K562 (cell line): ENCODE results near the gene BCL6B. TPM values are rescaled to one million over a fixed set of nuclear protein-coding genes. Genes with fewer than 3 reads are reported as not detected.

ENCODE experiments used
- NFE2 ChIP-seq: IDR thresholded peaks from 2 replicates; pipeline ENCODE4 v1.6.1; 2014; ENCODE audit warnings: antibody characterized with exemption, low read depth
- POLR2G ChIP-seq: fragments of 200-400 bp; formaldehyde crosslinking; IDR thresholded peaks from 2 replicates; pipeline ENCODE4 v1.6.1; 2017; ENCODE audit warnings: low read depth, mild to moderate bottlenecking, antibody characterized with exemption, low read length, moderate library complexity
- SP2 ChIP-seq: IDR thresholded peaks from 2 replicates; pipeline ENCODE4 v1.6.1; 2011; ENCODE audit warnings: mild to moderate bottlenecking, low read depth, low read length, moderate library complexity; ENCODE audit not compliant: poor library complexity, severe bottlenecking; ENCODE audit errors: extremely low read depth
- ZBTB1 ChIP-seq: sonication (generic); formaldehyde crosslinking; IDR thresholded peaks from 2 replicates; pipeline ENCODE4 v1.8.1; 2023; ENCODE audit warnings: missing genetic modification reagents, low read depth, mild to moderate bottlenecking, borderline replicate concordance
- ZNF121 ChIP-seq: sonication (generic); formaldehyde crosslinking; conservative IDR thresholded peaks from 2 replicates; pipeline ENCODE4 v1.8.0; 2022; ENCODE audit warnings: missing genetic modification reagents
- ZNF436 ChIP-seq: fragments of 250-450, 450-650 bp; sonication (Bioruptor Pico); formaldehyde crosslinking; IDR thresholded peaks from 2 replicates; pipeline ENCODE4 v1.7.0; 2020; ENCODE audit warnings: mild to moderate bottlenecking
- polyA plus RNA-seq, 8 experiments: library from polyadenylated mRNA; depleted of rRNA in 4 of 8; stranded (reverse) in 5 of 8; unstranded in 3 of 8; fragments of >200 nt; fragmentation: Nextera tagmentation in 2 of 8; fragmentation: Illumina TruSeq in 1 of 8; extraction: Ambion mirVana in 2 of 8; extraction: Trizol in 1 of 8; gene quantifications; 2 replicates each; pipeline versions ENCODE4 v1.2.1 to v1.2.3, GENCODE V29; 2011 to 2014; ENCODE audit warnings: inconsistent platforms in 1 of 8, missing spikeins in 1 of 8
- total RNA-seq, 7 experiments: library from RNA; depleted of rRNA in 6 of 7; stranded (reverse); fragments of >200 nt in 6 of 7; fragmentation: Illumina TruSeq in 2 of 7; extraction: Trizol in 2 of 7; gene quantifications; 2 replicates each; pipeline versions ENCODE4 v1.2.1 to v1.2.3, GENCODE V29; 2011 to 2021; ENCODE audit warnings: low replicate concordance in 1 of 7
- TF ChIP-seq, protein P1 (sequence below): fragments of 450-650 bp; formaldehyde crosslinking; IDR thresholded peaks from 2 replicates; pipeline ENCODE4 v1.4.0; 2020; ENCODE audit warnings: mild to moderate bottlenecking, mixed read lengths
- TF ChIP-seq, protein P2 (sequence below): IDR thresholded peaks from 2 replicates; pipeline ENCODE4 v1.6.1; 2016; ENCODE audit warnings: missing genetic modification characterization, missing compliant biosample characterization
- TF ChIP-seq, protein P3 (sequence below), 3 experiments: fragments of 200-800 bp in 1 of 3; sonication (Bioruptor generic) in 1 of 3; sonication (generic) in 1 of 3; formaldehyde crosslinking in 1 of 3; IDR thresholded peaks; 2 replicates each; pipeline versions ENCODE4 v1.6.1 to v1.8.0; 2016 to 2022; ENCODE audit warnings: mild to moderate bottlenecking in 2 of 3, missing compliant biosample characterization in 2 of 3, missing genetic modification characterization in 2 of 3, missing genetic modification reagents in 1 of 3
- TF ChIP-seq, protein P4 (sequence below): fragments of 200-800 bp; sonication (Bioruptor generic); IDR thresholded peaks from 2 replicates; pipeline ENCODE4 v1.6.1; 2017; ENCODE audit warnings: missing genetic modification characterization, missing compliant biosample characterization

The BCL6B gene
- total and polyA plus RNA-seq, 9 of the 15 experiments (the other 6 are each of a cell fraction or from before 2014, with no cell fraction given), result 0.89 to 5.0 (median 3.6) TPM

DNA sequence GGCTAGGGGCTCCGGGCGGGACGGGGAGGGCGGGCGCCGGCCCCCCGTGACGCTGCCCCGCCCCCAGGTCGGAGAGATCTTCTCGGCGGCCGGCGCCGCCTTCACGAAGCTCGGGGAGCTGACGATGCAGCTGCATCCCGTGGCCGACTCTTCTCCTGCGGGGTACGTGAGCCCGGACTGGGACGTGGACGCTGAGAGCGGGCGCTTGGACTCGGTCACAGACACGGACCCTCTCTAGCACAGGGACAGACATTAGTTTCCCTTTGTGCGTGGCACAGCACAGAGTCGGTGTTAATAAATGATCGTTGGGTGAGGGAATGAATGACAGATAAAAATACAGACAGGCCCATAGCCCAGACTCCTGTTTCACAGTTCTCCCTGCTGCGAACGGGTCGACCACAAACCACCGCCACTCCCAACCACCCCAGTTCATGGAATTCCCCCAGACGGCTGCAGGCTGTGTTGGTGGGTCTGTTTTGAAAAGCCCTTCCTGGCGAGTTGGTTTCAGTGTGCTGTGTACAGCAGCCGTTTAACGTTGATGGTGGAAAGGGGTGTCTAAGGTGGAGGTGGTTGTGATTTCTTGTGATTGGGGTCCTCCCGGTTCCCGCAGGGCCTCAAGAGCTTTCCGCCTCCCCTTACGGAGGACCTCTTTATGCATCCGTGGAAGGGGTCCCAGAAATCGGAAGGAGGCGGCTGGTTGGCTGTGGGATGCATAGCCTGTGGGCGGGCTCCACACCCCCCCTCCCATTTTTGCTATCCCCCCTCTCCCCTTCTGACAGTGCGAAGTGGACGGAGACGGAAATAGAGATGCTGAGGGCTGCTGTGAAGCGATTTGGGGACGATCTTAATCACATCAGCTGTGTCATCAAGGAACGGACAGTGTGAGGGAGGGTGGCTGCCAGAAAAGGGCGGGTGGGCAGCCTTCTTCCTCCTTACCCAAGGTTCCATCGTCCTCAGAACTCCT is 7.6 kb upstream of the BCL6B start (continued):
- TF ChIP-seq, protein P1, sequence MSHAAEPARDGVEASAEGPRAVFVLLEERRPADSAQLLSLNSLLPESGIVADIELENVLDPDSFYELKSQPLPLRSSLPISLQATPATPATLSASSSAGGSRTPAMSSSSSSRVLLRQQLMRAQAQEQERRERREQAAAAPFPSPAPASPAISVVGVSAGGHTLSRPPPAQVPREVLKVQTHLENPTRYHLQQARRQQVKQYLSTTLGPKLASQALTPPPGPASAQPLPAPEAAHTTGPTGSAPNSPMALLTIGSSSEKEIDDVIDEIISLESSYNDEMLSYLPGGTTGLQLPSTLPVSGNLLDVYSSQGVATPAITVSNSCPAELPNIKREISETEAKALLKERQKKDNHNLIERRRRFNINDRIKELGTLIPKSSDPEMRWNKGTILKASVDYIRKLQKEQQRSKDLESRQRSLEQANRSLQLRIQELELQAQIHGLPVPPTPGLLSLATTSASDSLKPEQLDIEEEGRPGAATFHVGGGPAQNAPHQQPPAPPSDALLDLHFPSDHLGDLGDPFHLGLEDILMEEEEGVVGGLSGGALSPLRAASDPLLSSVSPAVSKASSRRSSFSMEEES (CRISPR knock-in tag), result no peak
- TF ChIP-seq, protein P2, sequence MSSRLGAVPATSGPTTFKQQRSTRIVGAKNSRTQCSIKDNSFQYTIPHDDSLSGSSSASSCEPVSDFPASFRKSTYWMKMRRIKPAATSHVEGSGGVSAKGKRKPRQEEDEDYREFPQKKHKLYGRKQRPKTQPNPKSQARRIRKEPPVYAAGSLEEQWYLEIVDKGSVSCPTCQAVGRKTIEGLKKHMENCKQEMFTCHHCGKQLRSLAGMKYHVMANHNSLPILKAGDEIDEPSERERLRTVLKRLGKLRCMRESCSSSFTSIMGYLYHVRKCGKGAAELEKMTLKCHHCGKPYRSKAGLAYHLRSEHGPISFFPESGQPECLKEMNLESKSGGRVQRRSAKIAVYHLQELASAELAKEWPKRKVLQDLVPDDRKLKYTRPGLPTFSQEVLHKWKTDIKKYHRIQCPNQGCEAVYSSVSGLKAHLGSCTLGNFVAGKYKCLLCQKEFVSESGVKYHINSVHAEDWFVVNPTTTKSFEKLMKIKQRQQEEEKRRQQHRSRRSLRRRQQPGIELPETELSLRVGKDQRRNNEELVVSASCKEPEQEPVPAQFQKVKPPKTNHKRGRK (tag), result no peak
- TF ChIP-seq ZNF121 (CRISPR knock-in tag) (peak; percentile 91), ZNF436 (CRISPR knock-in tag) (no peak), NFE2 (peak; percentile 25; the same call in 1 of the 2 replicates), SP2 (no peak), ZBTB1 (no peak), POLR2G (peak; percentile 24)
- TF ChIP-seq, protein P3, sequence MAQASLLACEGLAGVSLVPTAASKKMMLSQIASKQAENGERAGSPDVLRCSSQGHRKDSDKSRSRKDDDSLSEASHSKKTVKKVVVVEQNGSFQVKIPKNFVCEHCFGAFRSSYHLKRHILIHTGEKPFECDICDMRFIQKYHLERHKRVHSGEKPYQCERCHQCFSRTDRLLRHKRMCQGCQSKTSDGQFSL (CRISPR knock-in tag; IDR thresholded peaks at IDR 0.05), result no peak; the same call in 1 of the 2 replicates
- TF ChIP-seq, protein P3 (tag; IDR thresholded peaks at IDR 0.05), result no peak
- TF ChIP-seq, protein P4, sequence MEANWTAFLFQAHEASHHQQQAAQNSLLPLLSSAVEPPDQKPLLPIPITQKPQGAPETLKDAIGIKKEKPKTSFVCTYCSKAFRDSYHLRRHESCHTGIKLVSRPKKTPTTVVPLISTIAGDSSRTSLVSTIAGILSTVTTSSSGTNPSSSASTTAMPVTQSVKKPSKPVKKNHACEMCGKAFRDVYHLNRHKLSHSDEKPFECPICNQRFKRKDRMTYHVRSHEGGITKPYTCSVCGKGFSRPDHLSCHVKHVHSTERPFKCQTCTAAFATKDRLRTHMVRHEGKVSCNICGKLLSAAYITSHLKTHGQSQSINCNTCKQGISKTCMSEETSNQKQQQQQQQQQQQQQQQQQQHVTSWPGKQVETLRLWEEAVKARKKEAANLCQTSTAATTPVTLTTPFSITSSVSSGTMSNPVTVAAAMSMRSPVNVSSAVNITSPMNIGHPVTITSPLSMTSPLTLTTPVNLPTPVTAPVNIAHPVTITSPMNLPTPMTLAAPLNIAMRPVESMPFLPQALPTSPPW (CRISPR knock-in tag), result peak; percentile 73
